NB4 (cell line): ENCODE data around the gene SPTLC3.

Experiments used
- DNase-seq: peaks from one replicate; pipeline ENCODE4 v3.0.0; 2010; ENCODE audit warnings: low read depth
- H3K4me3 ChIP-seq: one replicate; pipeline ENCODE4 v1.5.1; 2011; ENCODE audit warnings: mild to moderate bottlenecking, low read depth, low read length, moderate library complexity
- CTCF ChIP-seq: IDR thresholded peaks from one replicate; pipeline ENCODE4 v1.5.1; 2012; ENCODE audit warnings: low read depth, low read length
- MAX ChIP-seq: IDR thresholded peaks from 2 replicates; pipeline ENCODE4 v1.6.1; 2011; ENCODE audit warnings: low read depth, low read length
- MYC ChIP-seq: IDR thresholded peaks from 2 replicates; pipeline ENCODE4 v1.6.1; 2011; ENCODE audit warnings: low read depth, low read length
- POLR2A ChIP-seq: IDR thresholded peaks from 2 replicates; pipeline ENCODE4 v1.6.1; 2011; ENCODE audit warnings: mild to moderate bottlenecking; ENCODE audit not compliant: insufficient read length; ENCODE audit errors: extremely low read depth

Gene SPTLC3

DNA sequence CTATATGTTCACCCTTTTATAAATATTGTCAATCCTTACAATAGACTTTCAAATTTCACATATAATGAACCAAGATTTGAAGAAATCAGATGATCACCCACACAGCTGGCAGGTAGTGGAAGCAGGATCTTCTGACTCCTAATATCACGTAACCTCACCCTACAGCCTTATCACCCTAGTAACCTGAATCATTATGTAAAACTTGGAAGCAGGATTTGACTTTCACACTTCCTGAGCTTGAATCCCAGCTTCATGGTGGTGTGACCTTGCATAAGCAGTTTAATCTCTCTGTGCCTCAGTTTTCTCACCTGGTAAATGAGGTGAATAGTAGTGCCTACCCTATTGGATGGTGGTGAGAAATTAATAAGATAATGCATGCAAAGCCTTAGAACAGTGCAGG is 16.4 kb downstream of the SPTLC3 start:
- no peak for DNase-seq
- no peak overlapping the region for H3K4me3 ChIP-seq
- TF ChIP-seq MYC, result no peak
- TF ChIP-seq CTCF, result no peak
- no peak for TF ChIP-seq POLR2A
- TF ChIP-seq MAX, result no peak

DNA sequence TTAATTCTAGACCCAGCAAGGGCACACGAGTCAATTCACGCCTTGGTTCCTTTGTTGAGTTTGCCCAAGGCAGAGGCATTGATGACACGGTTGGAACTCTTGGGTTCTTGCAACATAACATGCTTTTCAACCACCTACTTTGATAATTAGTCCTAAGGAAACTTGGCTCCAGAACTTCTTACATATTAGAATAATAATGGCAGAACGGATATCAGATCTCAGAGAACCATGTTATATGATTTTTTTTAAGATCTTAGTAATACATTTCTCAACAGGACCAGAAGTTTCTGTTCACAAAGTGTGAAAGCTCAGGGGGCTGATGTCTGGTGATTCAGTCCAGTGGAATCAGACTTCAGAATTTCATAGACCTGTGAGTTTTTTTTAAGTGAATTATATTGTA is 19.2 kb downstream of the SPTLC3 start:
- TF ChIP-seq CTCF (no peak), MYC (no peak), MAX (no peak), POLR2A (no peak)
- DNase-seq, result no peak

DNA sequence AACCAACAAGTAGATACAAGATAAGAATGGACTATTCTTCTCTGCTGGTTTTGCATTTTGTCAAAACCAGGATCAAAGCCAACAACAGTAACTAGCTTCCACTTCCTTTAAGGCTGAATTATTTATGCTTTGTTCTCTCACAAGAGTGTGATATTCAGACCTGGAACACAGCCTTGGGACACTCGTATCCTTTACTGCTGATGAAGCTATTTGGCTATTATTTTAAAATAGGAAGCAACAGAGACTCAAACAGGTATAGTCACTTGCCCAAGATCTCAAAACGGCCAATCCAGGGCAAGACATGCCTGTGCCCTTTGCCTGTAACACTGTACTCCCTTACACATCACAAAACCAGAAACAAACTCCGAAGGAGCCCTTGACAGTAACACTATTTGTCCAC is 19.9 kb downstream of the SPTLC3 start:
- TF ChIP-seq CTCF, result no peak
- TF ChIP-seq POLR2A, result no peak
- no peak for TF ChIP-seq MYC
- TF ChIP-seq MAX, result no peak
- no peak overlapping the region for H3K4me3 ChIP-seq
- DNase-seq, result no peak

More for the DNA sequence above, 19.2 kb downstream of the SPTLC3 start:
- H3K4me3 ChIP-seq, result no peak overlapping the region

DNA sequence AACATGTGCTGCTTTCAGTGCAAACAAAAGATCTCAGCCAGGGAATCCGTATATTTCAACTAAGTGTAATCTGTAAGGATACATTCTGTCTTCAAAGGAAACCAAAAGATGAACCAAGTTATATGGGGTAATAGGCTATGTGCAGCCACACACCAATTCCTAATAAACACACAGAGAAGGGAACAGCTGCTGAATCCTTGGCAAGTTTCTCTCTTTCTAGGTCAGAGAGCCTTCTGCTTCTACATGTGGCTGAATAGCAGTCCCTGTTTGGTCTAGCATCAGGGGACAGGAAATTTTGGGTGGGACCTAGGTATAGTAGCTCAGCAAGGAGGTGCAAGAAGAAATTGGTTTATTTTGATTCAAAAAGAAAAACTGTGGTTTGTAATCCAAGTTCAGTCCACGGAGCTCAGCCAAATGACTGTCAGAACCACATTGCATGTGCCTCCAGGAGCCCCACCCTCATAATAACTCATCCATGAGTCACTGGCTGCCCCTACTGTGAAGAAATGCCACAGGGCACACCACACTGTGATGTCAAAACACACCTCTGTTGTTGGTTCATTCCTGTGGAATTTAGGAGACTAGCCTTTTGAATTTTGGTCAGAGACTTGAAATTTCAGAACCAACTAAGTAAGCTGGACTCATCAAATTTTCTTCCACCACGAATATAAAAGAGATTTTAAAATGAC is 21.1 kb downstream of the SPTLC3 start:
- TF ChIP-seq CTCF (no peak), POLR2A (no peak), MYC (no peak), MAX (no peak)
- DNase-seq, result peak; percentile 36
- H3K4me3 ChIP-seq, result no peak overlapping the region

DNA sequence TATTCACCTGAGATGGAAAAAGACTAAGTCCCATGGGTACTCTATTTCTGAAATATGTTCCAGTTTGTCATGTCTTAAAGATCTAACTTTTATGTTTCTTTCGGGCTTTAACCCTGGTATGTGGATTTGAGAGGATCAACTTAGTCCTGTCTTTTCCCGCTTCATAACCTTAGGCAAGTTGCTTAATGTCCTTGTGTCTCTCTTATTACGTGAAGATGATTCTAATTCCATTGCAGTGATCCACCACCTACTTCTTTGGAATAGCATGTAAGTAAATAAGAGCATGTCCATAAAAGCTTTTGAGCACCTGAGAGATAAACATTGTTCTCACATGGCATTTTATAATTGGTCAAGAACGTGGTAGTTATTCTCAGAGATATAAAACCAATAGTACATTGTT is 23.0 kb downstream of the SPTLC3 start:
- TF ChIP-seq MAX (no peak), MYC (no peak), CTCF (no peak), POLR2A (no peak)
- H3K4me3 ChIP-seq, result no peak overlapping the region
- no peak for DNase-seq
